ENCODE data around the gene APBB2. TPM values are rescaled to one million over a fixed set of nuclear protein-coding genes. Genes with fewer than 3 reads are reported as not detected.
"Not testable (repeated sequence)": the region's sequence is repeated elsewhere in the genome, so short reads cannot be mapped to it uniquely, and the experiment has no call there.

The APBB2 gene
- total and polyA plus RNA-seq, 2 donors = 20.6 to 67.8 TPM

DNA sequence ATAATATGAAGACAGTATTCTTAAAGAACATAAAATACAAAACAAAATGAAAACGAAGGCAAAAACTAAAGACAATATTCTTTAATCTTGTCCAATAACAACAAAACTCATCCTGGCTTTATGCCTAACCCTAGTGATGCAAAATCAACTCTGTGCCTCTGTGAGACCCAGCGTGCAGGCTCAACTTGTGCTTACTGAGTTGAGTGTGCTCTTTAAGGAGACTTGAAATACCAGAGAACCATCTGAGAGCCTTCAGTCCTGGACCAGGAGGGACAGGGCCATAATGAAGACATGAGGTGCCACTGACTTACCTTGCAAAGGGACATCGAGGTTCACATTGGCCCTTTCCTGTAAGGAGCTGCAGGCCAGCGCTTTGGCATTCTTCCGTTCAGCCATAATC is 387.5 kb downstream of the APBB2 start:
- WGBS = 94% methylated on average over 5 of the region's 5 CpGs
- H3K36me3 ChIP-seq (ENCODE audit: insufficient read depth) = no peaks in the 10 kb centered on the region
- no peak overlapping the region for H3K27ac ChIP-seq (ENCODE audit: low read depth)
- H3K4me3 ChIP-seq (ENCODE audit: low read depth, low read length) = no peak overlapping the region
- no peaks in the 10 kb centered on the region for H3K4me1 ChIP-seq (ENCODE audit: insufficient read depth)
- no peak for DNase-seq (ENCODE audit: extremely low spot score)

DNA sequence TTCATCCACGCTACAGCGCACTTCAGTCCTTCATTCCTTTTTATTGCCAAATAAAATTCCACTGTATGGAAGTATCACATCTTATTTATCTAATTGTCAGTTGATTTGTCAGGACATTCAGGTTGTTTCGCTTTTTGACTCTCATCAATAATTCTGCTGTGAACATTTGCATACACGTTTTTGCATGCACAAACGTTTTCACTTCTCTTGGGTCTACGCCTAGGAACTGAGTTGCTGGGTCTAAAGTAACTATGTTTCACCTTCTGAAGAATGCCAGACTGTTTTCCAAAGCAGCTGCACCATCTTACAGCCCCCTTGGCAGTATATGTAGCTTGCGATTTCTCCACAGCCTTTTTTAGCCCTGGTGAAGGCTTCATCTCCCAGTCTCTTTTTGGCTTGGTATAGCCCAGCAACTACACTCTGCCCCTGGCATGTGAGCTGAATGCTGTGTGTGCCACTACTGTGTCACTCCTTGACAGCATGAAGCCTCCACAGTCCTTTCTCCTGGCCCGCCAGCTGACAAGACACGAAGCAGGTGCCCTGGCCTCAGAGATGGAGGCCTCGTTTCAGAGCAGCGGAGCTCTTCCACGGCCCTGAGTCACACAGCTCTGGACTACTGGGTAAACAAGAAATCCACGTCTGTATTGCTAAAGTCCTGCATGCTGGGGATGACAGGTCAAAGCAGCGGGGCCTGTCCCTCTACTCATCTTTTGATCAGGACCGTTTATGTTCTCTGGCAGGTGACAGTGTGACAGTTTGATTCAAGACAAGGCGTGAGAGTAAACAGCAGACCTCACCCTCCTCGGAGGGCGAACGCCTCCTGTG is 389.1 kb downstream of the APBB2 start:
- no peak for DNase-seq (ENCODE audit: extremely low spot score)
- 91% methylated on average over 19 of the region's 19 CpGs for WGBS
- H3K27ac ChIP-seq (ENCODE audit: low read depth) = no peak overlapping the region
- H3K36me3 ChIP-seq (ENCODE audit: insufficient read depth) = no peaks in the 10 kb centered on the region
- H3K4me1 ChIP-seq (ENCODE audit: insufficient read depth) = no peaks in the 10 kb centered on the region
- no peak overlapping the region for H3K4me3 ChIP-seq (ENCODE audit: low read depth, low read length)

DNA sequence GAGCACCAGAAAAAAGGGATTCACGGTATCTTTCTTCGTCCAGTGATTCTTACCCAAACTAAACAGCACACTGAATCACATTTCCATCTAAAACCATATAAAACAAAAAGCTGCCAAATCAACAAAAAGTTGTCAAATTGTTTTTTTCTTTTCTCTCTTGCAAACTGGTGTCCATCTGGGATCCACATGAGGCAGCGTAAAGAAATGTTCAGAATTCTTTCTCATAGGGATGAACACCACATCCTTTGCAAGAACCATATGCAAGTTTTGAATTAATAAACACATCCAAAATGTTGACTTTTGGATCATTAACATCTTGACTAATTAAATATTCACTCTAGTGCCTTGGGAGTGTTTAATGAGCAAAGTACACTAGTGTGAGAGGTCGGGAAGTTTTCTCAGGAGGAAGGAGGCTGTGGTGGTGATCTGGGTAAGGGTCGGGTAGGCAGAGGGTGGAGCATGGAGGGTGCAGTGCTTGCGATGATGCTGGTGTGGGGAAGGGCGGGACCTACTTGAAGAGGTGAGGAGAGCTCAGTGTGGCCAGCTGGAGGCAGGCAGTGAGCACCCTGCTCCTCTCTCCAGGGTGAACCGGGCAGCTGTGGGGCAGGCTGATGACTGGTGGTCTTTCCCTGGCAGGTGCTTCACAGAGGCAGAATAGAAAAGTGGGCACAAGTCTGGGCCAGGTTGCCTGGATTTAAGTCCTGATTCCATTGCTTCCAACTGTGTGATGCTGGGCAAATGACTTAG is 391.7 kb downstream of the APBB2 start:
- Histone ChIP-seq H3K4me3 (ENCODE audit: low read depth, low read length) (no peak overlapping the region), H3K4me1 (ENCODE audit: insufficient read depth) (no peaks in the 10 kb centered on the region), H3K36me3 (ENCODE audit: insufficient read depth) (peaks cover 2% of the 10 kb centered on the region), H3K27ac (ENCODE audit: low read depth) (no peak overlapping the region)
- DNase-seq (ENCODE audit: extremely low spot score) = no peak
- 92% methylated on average over 8 of the region's 8 CpGs for WGBS

DNA sequence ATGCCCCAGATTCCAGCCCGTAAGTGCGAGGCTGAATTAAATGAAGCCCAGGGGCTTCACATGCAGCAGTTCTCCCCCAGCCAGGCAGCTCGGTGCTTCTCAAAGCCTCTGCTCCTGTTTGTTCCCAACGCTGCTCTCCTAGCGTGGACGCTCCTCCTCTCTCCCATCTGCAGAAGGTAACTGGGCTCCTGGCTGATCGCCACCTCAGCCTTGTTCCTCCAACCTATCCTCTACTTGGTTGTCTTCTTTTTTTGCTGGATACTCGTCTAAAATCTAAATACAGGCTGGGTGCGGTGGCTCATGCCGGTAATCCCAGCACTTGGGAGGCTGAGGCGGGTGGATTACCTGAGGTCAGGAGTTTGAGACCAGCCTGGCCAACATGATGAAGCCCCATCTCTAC is 394.2 kb downstream of the APBB2 start:
- Histone ChIP-seq H3K27ac (ENCODE audit: low read depth) (no peak overlapping the region), H3K4me1 (ENCODE audit: insufficient read depth) (no peaks in the 10 kb centered on the region), H3K4me3 (ENCODE audit: low read depth, low read length) (no peak overlapping the region), H3K36me3 (ENCODE audit: insufficient read depth) (peaks cover 4% of the 10 kb centered on the region)
- WGBS = 92% methylated on average over 11 of the region's 11 CpGs
- DNase-seq (ENCODE audit: extremely low spot score) = no peak

DNA sequence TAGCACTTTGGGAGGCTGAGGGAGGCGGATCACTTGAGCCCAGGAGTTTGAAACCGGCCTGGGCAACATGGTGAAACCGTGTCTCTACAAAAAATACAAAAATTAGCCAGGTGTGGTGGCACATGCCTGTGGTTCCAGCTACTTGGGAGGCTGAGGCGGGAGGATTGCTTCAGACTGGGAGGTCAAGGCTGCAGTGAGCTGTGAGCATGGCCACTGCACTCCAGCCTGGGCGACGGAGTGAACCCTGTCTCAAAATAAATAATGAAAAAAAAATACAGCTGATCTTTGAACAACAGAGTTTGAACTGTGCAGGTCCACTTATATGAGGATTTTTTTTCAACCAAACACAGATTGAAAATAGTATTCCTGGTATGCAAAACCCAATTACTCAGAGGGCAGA is 397.2 kb downstream of the APBB2 start:
- not testable (repeated sequence) for DNase-seq (ENCODE audit: extremely low spot score); H3K4me1 ChIP-seq (ENCODE audit: insufficient read depth); H3K36me3 ChIP-seq (ENCODE audit: insufficient read depth); H3K4me3 ChIP-seq (ENCODE audit: low read depth, low read length); H3K27ac ChIP-seq (ENCODE audit: low read depth)
- WGBS = 96% methylated on average over 6 of the region's 6 CpGs

DNA sequence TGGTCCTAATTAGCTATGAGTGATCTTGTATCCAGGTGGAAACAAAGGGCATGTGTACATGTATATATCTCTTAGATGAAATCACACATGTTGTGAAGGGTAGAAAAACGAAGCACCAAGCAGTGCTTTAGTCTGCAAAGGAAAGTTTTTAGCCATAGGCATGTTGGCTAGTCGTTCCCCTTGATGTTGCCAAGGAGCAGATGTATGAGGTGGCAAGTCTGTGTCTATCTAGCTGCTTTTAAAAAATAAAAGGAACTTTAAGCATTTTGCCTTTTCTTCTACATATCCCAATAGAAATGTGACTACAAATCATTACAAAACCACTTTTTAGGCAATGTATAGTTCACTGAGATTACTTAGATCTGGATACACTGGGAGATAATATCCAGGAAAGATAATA is 401.5 kb downstream of the APBB2 start:
- no peak for DNase-seq (ENCODE audit: extremely low spot score)
- Histone ChIP-seq H3K36me3 (ENCODE audit: insufficient read depth) (peaks cover 2% of the 10 kb centered on the region), H3K4me1 (ENCODE audit: insufficient read depth) (no peaks in the 10 kb centered on the region), H3K4me3 (ENCODE audit: low read depth, low read length) (no peak overlapping the region), H3K27ac (ENCODE audit: low read depth) (no peak overlapping the region)
- WGBS = 92% methylated on average over 2 of the region's 2 CpGs

DNA sequence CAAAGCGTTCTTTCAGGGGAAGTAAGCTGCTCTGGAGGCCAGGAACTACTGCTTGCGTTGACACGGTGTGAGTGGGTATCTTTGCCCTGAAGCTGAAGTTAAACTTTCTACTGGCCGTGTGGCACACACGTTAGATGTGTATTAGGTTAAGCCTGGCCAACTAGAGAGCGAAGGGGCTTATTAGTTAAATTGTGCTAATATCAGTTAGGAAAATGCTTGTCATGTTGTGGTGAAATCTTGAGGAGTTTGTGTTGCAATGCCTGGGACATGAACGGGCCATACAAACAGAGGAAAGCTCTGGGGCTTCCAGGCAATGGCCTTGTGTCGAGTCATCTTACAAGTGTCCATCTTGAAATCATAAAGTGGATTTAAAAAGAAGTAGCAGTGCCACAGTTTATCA is 402.0 kb downstream of the APBB2 start:
- Histone ChIP-seq H3K27ac (ENCODE audit: low read depth) (no peak overlapping the region), H3K4me1 (ENCODE audit: insufficient read depth) (no peaks in the 10 kb centered on the region)
- WGBS = 89% methylated on average over 8 of the region's 8 CpGs

DNA sequence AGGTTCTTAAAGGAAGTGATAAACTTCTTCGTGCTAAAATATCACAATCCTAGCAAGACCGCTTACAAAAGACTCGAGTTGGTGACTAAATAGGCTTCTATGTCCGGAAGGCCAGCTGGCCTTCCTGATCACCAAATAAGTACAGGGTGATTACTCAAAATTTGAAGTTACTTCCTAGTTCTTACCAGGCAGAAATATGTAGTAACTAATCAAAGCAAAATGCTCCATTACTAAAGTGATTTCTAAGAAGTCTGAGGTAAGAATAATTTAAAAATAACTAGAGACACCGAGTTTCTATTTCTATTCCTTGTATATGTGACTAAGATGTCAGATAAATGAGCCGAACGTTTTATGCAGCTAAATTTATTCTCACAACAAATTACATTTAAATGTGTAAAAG is 402.4 kb downstream of the APBB2 start:
- no peak for DNase-seq (ENCODE audit: extremely low spot score)
- 82% methylated on average over 7 of the region's 7 CpGs for WGBS
- no peak overlapping the region for H3K27ac ChIP-seq (ENCODE audit: low read depth)
- H3K4me3 ChIP-seq (ENCODE audit: low read depth, low read length) = no peak overlapping the region
- H3K4me1 ChIP-seq (ENCODE audit: insufficient read depth) = no peaks in the 10 kb centered on the region
- H3K36me3 ChIP-seq (ENCODE audit: insufficient read depth) = peaks cover 2% of the 10 kb centered on the region

More for the DNA sequence above, 402.0 kb downstream of the APBB2 start:
- DNase-seq (ENCODE audit: extremely low spot score) = no peak
- peaks cover 2% of the 10 kb centered on the region for H3K36me3 ChIP-seq (ENCODE audit: insufficient read depth)
- H3K4me3 ChIP-seq (ENCODE audit: low read depth, low read length) = no peak overlapping the region

DNA sequence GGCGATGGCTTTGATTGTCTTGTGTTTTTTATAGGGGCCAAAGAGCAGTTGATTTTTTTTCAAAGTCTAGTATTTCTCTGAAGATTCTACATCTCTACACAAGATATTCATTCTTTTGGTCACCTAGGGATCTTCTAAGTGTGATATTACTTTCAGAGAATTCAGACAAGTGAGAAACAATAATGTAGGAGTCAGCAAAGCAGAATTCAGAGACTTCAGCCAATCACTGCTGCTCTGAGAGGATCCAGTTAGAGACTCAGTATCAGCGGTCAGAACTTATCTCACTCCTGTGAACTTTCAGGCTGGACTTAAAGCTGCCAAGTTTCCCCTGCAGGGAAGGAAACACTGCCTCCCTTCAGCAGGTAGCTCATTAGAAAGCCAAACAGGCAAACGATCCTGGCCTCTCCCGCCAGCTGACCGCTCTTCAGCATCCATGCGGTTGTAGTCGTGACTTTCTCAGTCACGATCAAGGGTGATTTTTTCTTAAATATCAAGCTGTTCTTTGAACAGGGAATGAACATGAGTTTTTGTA is 405.4 kb downstream of the APBB2 start:
- no peak for DNase-seq (ENCODE audit: extremely low spot score)
- no peaks in the 10 kb centered on the region for H3K36me3 ChIP-seq (ENCODE audit: insufficient read depth)
- WGBS = 80% methylated on average over 8 of the region's 8 CpGs
- H3K27ac ChIP-seq (ENCODE audit: low read depth) = no peak overlapping the region
- H3K4me3 ChIP-seq (ENCODE audit: low read depth, low read length) = no peak overlapping the region
- no peaks in the 10 kb centered on the region for H3K4me1 ChIP-seq (ENCODE audit: insufficient read depth)

DNA sequence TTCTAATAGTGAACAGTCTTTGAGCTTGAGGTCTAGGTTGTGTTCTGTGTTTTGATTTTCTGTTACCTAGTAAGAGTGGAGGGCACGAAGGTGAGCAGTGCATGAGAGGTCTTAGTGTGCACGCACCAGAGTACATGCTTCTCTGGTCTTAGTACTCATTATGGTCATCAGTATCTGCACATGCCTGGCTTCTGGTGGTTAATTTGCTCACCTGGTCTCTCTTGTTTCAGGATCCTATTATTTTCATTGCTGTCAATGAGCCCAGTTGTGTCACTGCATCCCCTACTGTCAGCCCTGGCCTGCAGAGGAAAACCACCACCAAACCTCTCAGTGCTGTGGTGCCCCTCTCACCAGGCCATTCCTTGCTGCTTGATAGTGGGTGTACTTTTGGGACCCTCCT is 409.7 kb downstream of the APBB2 start:
- Histone ChIP-seq H3K36me3 (ENCODE audit: insufficient read depth) (no peaks in the 10 kb centered on the region), H3K4me1 (ENCODE audit: insufficient read depth) (no peaks in the 10 kb centered on the region), H3K27ac (ENCODE audit: low read depth) (no peak overlapping the region), H3K4me3 (ENCODE audit: low read depth, low read length) (no peak overlapping the region)
- WGBS = 92% methylated on average over 2 of the region's 2 CpGs
- DNase-seq (ENCODE audit: extremely low spot score) = no peak

DNA sequence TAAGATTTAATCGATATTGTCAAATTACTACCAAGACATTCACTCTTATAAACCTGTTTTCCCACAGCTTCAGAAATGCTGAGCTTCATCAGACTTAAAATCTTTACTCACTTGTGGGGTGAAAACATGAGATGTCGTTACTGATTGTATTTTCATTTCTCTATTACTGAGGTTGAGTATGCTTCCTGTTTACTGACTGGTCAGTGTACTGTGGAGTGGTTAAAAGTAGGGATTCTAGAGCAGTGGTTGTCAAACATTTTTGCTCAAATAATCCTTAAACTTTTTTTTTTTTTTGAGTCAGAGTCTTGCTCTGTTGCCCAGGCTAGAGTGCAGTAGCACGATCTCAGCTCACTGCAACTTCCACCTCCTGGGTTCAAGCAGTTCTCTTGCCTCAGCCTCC is 414.3 kb downstream of the APBB2 start:
- Histone ChIP-seq H3K4me3 (ENCODE audit: low read depth, low read length) (no peak overlapping the region), H3K27ac (ENCODE audit: low read depth) (no peak overlapping the region), H3K36me3 (ENCODE audit: insufficient read depth) (no peaks in the 10 kb centered on the region), H3K4me1 (ENCODE audit: insufficient read depth) (no peaks in the 10 kb centered on the region)
- WGBS = 86% methylated on average over 3 of the region's 3 CpGs
- no peak for DNase-seq (ENCODE audit: extremely low spot score)

DNA sequence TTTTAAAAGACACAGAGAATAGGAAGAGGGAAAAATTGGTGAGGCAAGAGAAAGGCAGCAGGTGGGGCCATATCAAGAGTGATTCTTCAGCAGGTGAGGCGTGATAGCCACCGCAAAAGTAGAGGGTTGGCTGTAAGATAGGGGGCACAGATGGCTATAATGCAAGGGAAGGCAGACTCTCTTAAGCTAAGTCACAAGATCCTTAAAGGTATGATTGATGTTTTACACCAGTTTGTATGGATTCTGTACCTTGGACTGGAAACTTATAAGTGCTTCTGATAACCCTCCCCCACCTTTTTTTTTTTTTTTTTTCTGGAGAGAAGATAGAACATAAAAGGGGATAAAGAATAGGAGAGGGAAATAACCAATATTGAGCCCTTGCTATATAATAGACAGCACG is 424.6 kb downstream of the APBB2 start:
- H3K36me3 ChIP-seq (ENCODE audit: insufficient read depth) = no peaks in the 10 kb centered on the region
- H3K4me1 ChIP-seq (ENCODE audit: insufficient read depth) = no peaks in the 10 kb centered on the region
- 85% methylated on average over 3 of the region's 3 CpGs for WGBS
- DNase-seq (ENCODE audit: extremely low spot score) = no peak
- no peak overlapping the region for H3K27ac ChIP-seq (ENCODE audit: low read depth)
- no peak overlapping the region for H3K4me3 ChIP-seq (ENCODE audit: low read depth, low read length)

DNA sequence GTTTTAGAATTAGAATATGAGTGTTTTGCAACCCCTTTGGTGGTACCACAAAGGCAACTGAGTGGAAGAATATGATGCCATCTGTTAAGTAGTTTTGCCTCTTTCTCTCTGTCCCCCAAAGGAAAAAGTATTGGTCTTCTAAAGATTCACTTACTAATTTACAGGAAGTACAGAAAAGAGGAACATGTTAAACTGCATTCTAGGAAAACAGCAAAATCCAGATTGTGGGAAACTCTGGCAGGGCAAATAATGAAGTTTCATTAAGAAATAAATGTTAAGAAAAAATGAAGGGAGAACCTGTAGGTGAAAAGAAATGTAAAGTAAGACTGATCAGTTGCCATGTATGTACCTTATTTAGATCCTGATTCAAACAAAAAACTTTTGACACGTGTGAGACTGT is 425.3 kb downstream of the APBB2 start:
- no peak overlapping the region for H3K4me3 ChIP-seq (ENCODE audit: low read depth, low read length)
- DNase-seq (ENCODE audit: extremely low spot score) = no peak
- no peak overlapping the region for H3K27ac ChIP-seq (ENCODE audit: low read depth)
- H3K4me1 ChIP-seq (ENCODE audit: insufficient read depth) = no peaks in the 10 kb centered on the region
- WGBS = 56% methylated on average over 1 of the region's 1 CpG
- H3K36me3 ChIP-seq (ENCODE audit: insufficient read depth) = no peaks in the 10 kb centered on the region

DNA sequence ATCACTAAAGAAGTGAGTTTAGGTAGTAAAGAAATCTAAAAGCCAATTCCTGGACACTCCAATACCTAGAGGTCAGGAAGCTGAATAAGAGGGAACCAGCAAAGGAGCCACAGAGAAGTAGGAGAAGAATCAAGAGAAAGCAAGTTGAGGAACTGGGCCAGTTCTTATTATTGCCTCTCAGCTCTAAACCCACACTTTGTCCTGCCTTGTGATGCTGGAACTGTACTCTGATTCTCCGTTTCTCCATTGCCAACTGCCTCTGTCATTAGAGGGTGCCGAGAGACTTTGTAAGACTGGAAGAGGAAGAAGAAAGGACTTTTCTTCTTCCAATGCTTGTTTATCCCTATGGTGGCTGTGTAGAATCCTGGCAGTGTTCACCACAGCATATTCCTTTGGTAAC is 426.0 kb downstream of the APBB2 start:
- no peaks in the 10 kb centered on the region for H3K36me3 ChIP-seq (ENCODE audit: insufficient read depth)
- 72% methylated on average over 2 of the region's 2 CpGs for WGBS
- no peak for DNase-seq (ENCODE audit: extremely low spot score)
- H3K4me3 ChIP-seq (ENCODE audit: low read depth, low read length) = no peak overlapping the region
- H3K27ac ChIP-seq (ENCODE audit: low read depth) = no peak overlapping the region
- H3K4me1 ChIP-seq (ENCODE audit: insufficient read depth) = no peaks in the 10 kb centered on the region

Measured in urinary bladder (tissue), 4 donors.